HepG2 (cell line): ENCODE results near the gene PPCDC. TPM values are rescaled to one million over a fixed set of nuclear protein-coding genes. Genes with fewer than 3 reads are reported as not detected.

ENCODE experiments used
- CENPBD1 ChIP-seq: sonication (generic); formaldehyde crosslinking; IDR thresholded peaks from 2 replicates; pipeline ENCODE4 v1.8.0; 2022; ENCODE audit warnings: missing genetic modification reagents, low read depth, mild to moderate bottlenecking, borderline replicate concordance
- CERS6 ChIP-seq: sonication (generic); formaldehyde crosslinking; IDR thresholded peaks from 2 replicates; pipeline ENCODE4 v1.5.0; 2020; ENCODE audit warnings: missing genetic modification reagents
- CREB1 ChIP-seq, 2 experiments: fragments of 450-650 bp in 1 of 2; IDR thresholded peaks; 2 replicates each; pipeline ENCODE4 v1.6.1; 2016 to 2017; ENCODE audit warnings: control low read depth in 1 of 2, mild to moderate bottlenecking in 1 of 2, missing compliant biosample characterization in 1 of 2, missing genetic modification characterization in 1 of 2
- ETV5 ChIP-seq: IDR thresholded peaks from 2 replicates; pipeline ENCODE4 v1.6.1; 2018; ENCODE audit warnings: missing biosample characterization, missing genetic modification reagents, inconsistent platforms, borderline replicate concordance
- HHEX ChIP-seq: IDR thresholded peaks from 2 replicates; pipeline ENCODE4 v1.6.1; 2016; ENCODE audit warnings: control low read depth
- HOXA7 ChIP-seq: sonication (generic); formaldehyde crosslinking; IDR thresholded peaks from 2 replicates; pipeline ENCODE4 v1.8.1; 2022; ENCODE audit warnings: mild to moderate bottlenecking, missing genetic modification reagents, moderate library complexity
- IKZF4 ChIP-seq: sonication (generic); formaldehyde crosslinking; IDR thresholded peaks from 2 replicates; pipeline ENCODE4 v1.5.1; 2020; ENCODE audit warnings: borderline replicate concordance, mild to moderate bottlenecking, low read depth, missing genetic modification reagents; ENCODE audit errors: not compliant biosample characterization
- PRDM10 ChIP-seq: sonication (generic); formaldehyde crosslinking; IDR thresholded peaks from 2 replicates; pipeline ENCODE4 v1.4.0; 2020; ENCODE audit warnings: low read depth, missing genetic modification reagents
- SIN3A ChIP-seq: IDR thresholded peaks from 2 replicates; pipeline ENCODE4 v1.6.1; 2011; ENCODE audit warnings: low read depth, mild to moderate bottlenecking, control low read depth, low read length, borderline replicate concordance
- SOX6 ChIP-seq, 2 experiments: fragments of 450-650 bp in 1 of 2; sonication (generic) in 1 of 2; formaldehyde crosslinking in 1 of 2; IDR thresholded peaks; 2 replicates each; pipeline versions ENCODE4 v1.4.0 to v1.6.1; 2017 to 2020; ENCODE audit warnings: antibody characterized with exemption in 1 of 2, mild to moderate bottlenecking in 1 of 2, missing genetic modification reagents in 1 of 2
- ZNF224 ChIP-seq: sonication (generic); formaldehyde crosslinking; IDR thresholded peaks from 2 replicates; pipeline ENCODE4 v1.5.0; 2020; ENCODE audit warnings: mild to moderate bottlenecking, missing genetic modification reagents
- ZNF329 ChIP-seq: sonication (generic); formaldehyde crosslinking; IDR thresholded peaks from 2 replicates; pipeline ENCODE4 v1.9.0; 2021; ENCODE audit warnings: low read depth, mild to moderate bottlenecking, missing genetic modification reagents
- ZNF589 ChIP-seq: sonication (generic); formaldehyde crosslinking; conservative IDR thresholded peaks from 2 replicates; pipeline ENCODE4 v1.8.0; 2022; ENCODE audit warnings: mild to moderate bottlenecking, moderate library complexity, missing genetic modification reagents
- ZNF792 ChIP-seq: IDR thresholded peaks from 2 replicates; pipeline ENCODE4 v1.6.1; 2016
- ZNF891 ChIP-seq: sonication (generic); formaldehyde crosslinking; IDR thresholded peaks from 2 replicates; pipeline ENCODE4 v1.5.0; 2020; ENCODE audit warnings: mild to moderate bottlenecking, missing genetic modification reagents
- polyA plus RNA-seq, 8 experiments: library from polyadenylated mRNA; depleted of rRNA in 3 of 8; stranded (reverse) in 7 of 8; unstranded in 1 of 8; fragments of >200 nt; fragmentation: Illumina TruSeq in 4 of 8; extraction: Trizol in 4 of 8; gene quantifications; 2 replicates each; pipeline versions ENCODE4 v1.2.1 to v1.2.3, GENCODE V29; 2011 to 2016; ENCODE audit warnings: low read depth in 4 of 8, missing spikeins in 1 of 8, mixed read lengths in 1 of 8; ENCODE audit not compliant: insufficient read depth in 1 of 8
- total RNA-seq, 5 experiments: library from RNA; depleted of rRNA; stranded (reverse); fragments of >200 nt; fragmentation: Illumina TruSeq; extraction: Trizol; gene quantifications; 2 replicates each; pipeline ENCODE4 v1.2.3, GENCODE V29; 2016; ENCODE audit warnings: low read depth in 1 of 5
- TF ChIP-seq, protein P1 (sequence below): fragments of 450-650 bp; IDR thresholded peaks from 2 replicates; pipeline ENCODE4 v1.6.1; 2017
- TF ChIP-seq, protein P2 (sequence below): sonication (generic); formaldehyde crosslinking; IDR thresholded peaks from 2 replicates; pipeline ENCODE4 v1.5.0; 2020; ENCODE audit warnings: mild to moderate bottlenecking, missing genetic modification reagents, borderline replicate concordance

The PPCDC gene
- total and polyA plus RNA-seq, 2 of the 13 experiments (the other 11 are each of a cell fraction or from before 2014, with no cell fraction given) = 12.3 to 12.8 TPM

GRCh38 chr15:74995182-74995778 lies 28.1 kb upstream of the PPCDC start, which contains the start of gene SCAMP5 (continued):
- TF ChIP-seq PRDM10 (CRISPR knock-in tag) = no peak
- TF ChIP-seq ZNF891 (CRISPR knock-in tag) = peak; percentile 83; the same call in 1 of the 2 replicates
- TF ChIP-seq, protein P1, sequence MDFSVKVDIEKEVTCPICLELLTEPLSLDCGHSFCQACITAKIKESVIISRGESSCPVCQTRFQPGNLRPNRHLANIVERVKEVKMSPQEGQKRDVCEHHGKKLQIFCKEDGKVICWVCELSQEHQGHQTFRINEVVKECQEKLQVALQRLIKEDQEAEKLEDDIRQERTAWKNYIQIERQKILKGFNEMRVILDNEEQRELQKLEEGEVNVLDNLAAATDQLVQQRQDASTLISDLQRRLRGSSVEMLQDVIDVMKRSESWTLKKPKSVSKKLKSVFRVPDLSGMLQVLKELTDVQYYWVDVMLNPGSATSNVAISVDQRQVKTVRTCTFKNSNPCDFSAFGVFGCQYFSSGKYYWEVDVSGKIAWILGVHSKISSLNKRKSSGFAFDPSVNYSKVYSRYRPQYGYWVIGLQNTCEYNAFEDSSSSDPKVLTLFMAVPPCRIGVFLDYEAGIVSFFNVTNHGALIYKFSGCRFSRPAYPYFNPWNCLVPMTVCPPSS = no peak
- no peak for TF ChIP-seq SOX6 (IDR thresholded peaks at IDR 0.05)
- 0 out of 2 replicates have a peak, but pooled peaks have one; percentile 18 for TF ChIP-seq SOX6 (CRISPR knock-in tag; IDR thresholded peaks at IDR 0.05)
- peak; percentile 84; the same call in 1 of the 2 replicates for TF ChIP-seq ZNF589 (CRISPR knock-in tag)
- TF ChIP-seq, protein P2, sequence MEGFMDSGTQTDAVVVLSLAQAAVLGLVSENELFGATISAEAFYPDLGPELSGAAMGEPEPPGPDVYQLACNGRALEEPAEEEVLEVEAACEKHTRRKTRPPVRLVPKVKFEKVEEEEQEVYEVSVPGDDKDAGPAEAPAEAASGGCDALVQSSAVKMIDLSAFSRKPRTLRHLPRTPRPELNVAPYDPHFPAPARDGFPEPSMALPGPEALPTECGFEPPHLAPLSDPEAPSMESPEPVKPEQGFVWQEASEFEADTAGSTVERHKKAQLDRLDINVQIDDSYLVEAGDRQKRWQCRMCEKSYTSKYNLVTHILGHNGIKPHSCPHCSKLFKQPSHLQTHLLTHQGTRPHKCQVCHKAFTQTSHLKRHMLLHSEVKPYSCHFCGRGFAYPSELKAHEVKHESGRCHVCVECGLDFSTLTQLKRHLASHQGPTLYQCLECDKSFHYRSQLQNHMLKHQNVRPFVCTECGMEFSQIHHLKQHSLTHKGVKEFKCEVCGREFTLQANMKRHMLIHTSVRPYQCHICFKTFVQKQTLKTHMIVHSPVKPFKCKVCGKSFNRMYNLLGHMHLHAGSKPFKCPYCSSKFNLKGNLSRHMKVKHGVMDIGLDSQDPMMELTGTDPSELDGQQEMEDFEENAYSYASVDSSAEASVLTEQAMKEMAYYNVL = no peak
- peak; percentile 55 for TF ChIP-seq ETV5 (CRISPR knock-in tag)
- TF ChIP-seq CREB1 (IDR thresholded peaks at IDR 0.05) = no peak
- TF ChIP-seq CREB1 (CRISPR knock-in tag; IDR thresholded peaks at IDR 0.05) = no peak
- TF ChIP-seq IKZF4 (CRISPR knock-in tag) = peak; percentile 75
- no peak for TF ChIP-seq HHEX (CRISPR knock-in tag)
- TF ChIP-seq SIN3A = peak; percentile 99
- TF ChIP-seq ZNF329 (CRISPR knock-in tag) = 0 out of 2 replicates have a peak, but pooled peaks have one; percentile 63
- TF ChIP-seq CENPBD1 (CRISPR knock-in tag) = no peak
- TF ChIP-seq HOXA7 (CRISPR knock-in tag) = no peak
- TF ChIP-seq ZNF224 (CRISPR knock-in tag) = peak; percentile 13; the same call in 1 of the 2 replicates
- TF ChIP-seq CERS6 (CRISPR knock-in tag) = no peak
- TF ChIP-seq ZNF792 (CRISPR knock-in tag) = peak; percentile 85; the same call in 1 of the 2 replicates
